ENCODE results near the gene SLC5A5.

DNA sequence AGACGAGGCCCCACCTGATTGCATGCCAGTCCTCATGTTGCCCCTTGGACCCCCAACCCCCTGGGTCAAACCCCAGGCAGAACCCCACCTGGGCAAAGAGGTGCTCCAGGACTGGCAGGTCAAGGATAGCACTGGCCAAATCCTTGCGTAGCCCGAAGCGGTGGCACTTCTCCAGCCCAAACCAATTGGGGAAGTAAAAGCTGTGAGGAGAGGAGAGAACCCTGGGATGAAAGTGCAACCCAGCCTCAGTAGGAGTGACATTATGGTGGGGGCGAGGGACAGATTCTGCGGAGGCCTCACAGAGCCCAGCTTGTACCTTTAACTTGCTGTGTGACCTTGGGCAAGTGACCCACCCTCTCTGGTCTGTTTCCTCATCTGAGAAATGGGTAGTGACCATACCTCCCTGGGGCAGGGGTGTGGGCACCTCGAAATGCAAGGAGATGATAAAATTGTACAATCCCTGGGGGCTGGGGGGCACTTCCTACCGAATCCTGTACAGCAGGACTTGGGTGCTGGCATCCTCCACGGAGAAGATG is 28.4 kb upstream of the SLC5A5 start:
- TF ChIP-seq POLR2A (IDR thresholded peaks at IDR 0.05) = no peak
- TF ChIP-seq, protein P1, sequence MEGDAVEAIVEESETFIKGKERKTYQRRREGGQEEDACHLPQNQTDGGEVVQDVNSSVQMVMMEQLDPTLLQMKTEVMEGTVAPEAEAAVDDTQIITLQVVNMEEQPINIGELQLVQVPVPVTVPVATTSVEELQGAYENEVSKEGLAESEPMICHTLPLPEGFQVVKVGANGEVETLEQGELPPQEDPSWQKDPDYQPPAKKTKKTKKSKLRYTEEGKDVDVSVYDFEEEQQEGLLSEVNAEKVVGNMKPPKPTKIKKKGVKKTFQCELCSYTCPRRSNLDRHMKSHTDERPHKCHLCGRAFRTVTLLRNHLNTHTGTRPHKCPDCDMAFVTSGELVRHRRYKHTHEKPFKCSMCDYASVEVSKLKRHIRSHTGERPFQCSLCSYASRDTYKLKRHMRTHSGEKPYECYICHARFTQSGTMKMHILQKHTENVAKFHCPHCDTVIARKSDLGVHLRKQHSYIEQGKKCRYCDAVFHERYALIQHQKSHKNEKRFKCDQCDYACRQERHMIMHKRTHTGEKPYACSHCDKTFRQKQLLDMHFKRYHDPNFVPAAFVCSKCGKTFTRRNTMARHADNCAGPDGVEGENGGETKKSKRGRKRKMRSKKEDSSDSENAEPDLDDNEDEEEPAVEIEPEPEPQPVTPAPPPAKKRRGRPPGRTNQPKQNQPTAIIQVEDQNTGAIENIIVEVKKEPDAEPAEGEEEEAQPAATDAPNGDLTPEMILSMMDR (IDR thresholded peaks at IDR 0.05) = no peak

Measured in testis (tissue), 2 donors.